ENCODE measurements around the gene PPFIA2. TPM values are rescaled to one million over a fixed set of nuclear protein-coding genes. Genes with fewer than 3 reads are reported as not detected.

PPFIA2 gene
- total RNA-seq, 4 donors from 2014 or later: 2.0 to 6.6 (median 3.2) TPM; not detected in 1

GRCh38 chr12:81727391-81727790 lies 31.8 kb downstream of the PPFIA2 start:
- Histone ChIP-seq H3K4me3 (no peak overlapping the region), H3K9me3 (no peaks in the 10 kb centered on the region), H3K36me3 (no peaks in the 10 kb centered on the region), H3K27me3 (no peaks in the 10 kb centered on the region), H3K4me1 (no peaks in the 10 kb centered on the region), H3K27ac (no peak overlapping the region)
- DNase-seq: no peak
- no peak for TF ChIP-seq POLR2A (IDR thresholded peaks at IDR 0.05)
- TF ChIP-seq, protein P1, sequence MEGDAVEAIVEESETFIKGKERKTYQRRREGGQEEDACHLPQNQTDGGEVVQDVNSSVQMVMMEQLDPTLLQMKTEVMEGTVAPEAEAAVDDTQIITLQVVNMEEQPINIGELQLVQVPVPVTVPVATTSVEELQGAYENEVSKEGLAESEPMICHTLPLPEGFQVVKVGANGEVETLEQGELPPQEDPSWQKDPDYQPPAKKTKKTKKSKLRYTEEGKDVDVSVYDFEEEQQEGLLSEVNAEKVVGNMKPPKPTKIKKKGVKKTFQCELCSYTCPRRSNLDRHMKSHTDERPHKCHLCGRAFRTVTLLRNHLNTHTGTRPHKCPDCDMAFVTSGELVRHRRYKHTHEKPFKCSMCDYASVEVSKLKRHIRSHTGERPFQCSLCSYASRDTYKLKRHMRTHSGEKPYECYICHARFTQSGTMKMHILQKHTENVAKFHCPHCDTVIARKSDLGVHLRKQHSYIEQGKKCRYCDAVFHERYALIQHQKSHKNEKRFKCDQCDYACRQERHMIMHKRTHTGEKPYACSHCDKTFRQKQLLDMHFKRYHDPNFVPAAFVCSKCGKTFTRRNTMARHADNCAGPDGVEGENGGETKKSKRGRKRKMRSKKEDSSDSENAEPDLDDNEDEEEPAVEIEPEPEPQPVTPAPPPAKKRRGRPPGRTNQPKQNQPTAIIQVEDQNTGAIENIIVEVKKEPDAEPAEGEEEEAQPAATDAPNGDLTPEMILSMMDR (IDR thresholded peaks at IDR 0.05): no peak

DNA sequence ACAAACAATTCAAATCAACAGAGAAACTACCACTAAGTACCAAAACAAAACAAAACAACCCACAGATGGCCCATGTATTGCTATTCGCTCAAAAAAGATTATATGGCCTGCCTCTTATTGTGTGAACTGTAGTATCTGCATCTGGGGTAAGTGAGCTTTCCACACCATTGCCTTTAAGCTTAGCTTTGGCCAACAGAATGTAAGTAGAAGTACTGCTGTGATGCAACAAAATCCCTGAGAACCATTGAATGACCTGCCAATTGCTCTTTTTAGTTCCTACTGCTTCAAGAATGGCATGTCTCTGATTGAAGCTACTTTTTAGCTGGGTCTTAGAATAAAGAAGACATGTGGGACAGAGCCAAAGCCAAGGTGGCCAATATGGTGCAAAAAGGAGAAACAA lies 32.5 kb downstream of the PPFIA2 start:
- no peaks in the 10 kb centered on the region for H3K4me1 ChIP-seq
- DNase-seq: no peak
- H3K36me3 ChIP-seq: no peaks in the 10 kb centered on the region
- H3K9me3 ChIP-seq: no peaks in the 10 kb centered on the region
- H3K27ac ChIP-seq: no peak overlapping the region
- H3K4me3 ChIP-seq: no peak overlapping the region
- H3K27me3 ChIP-seq: no peaks in the 10 kb centered on the region
- no peak for TF ChIP-seq POLR2A (IDR thresholded peaks at IDR 0.05)
- TF ChIP-seq, protein P1 (IDR thresholded peaks at IDR 0.05): no peak

DNA sequence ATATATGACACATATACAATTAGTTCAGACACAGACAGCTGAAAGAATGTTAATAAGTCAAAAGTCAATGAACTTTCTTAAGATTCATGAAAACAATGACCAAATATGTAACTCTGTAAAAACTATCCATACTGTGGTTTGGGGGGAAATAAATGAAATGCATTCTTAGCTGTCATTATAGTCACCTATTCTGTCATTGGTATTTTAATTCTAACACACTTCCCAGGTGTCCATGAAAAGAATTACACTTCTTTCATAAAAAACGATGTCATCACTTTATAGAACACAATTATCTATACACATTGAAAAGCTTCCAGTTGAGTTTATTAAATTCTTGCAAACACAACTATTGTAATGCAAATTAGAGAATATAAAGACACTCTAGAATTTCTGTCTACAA lies 35.8 kb downstream of the PPFIA2 start:
- H3K4me3 ChIP-seq: no peak overlapping the region
- no peak for DNase-seq
- H3K9me3 ChIP-seq: no peaks in the 10 kb centered on the region
- TF ChIP-seq POLR2A (IDR thresholded peaks at IDR 0.05): no peak
- TF ChIP-seq, protein P1 (IDR thresholded peaks at IDR 0.05): no peak
- H3K27ac ChIP-seq: no peak overlapping the region
- no peaks in the 10 kb centered on the region for H3K4me1 ChIP-seq
- no peaks in the 10 kb centered on the region for H3K36me3 ChIP-seq
- no peaks in the 10 kb centered on the region for H3K27me3 ChIP-seq

GRCh38 chr12:81722004-81722403 lies 37.1 kb downstream of the PPFIA2 start:
- no peak overlapping the region for H3K27ac ChIP-seq
- no peak for TF ChIP-seq POLR2A (IDR thresholded peaks at IDR 0.05)

DNA sequence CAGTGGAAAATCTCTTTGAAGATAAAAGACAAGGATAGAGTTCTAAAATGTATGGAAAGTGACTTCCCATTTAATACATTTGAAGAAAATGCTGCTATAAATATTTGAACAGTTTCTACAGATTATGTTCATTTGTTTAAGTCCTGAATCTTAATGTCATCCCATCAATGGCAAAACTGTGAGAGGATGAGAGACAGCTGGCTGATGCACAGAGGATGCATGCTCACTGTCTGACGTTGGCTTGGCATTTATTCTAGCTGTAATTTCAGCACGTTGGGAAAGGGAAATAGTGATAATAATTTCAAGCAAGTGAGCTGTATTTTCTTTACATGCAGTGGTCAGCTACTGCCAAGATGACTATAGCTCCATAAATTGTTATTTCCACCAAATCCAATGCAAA lies 40.5 kb downstream of the PPFIA2 start:
- no peaks in the 10 kb centered on the region for H3K36me3 ChIP-seq
- DNase-seq: no peak
- TF ChIP-seq, protein P1 (IDR thresholded peaks at IDR 0.05): no peak
- no peak for TF ChIP-seq POLR2A (IDR thresholded peaks at IDR 0.05)
- no peaks in the 10 kb centered on the region for H3K4me1 ChIP-seq
- no peaks in the 10 kb centered on the region for H3K9me3 ChIP-seq
- H3K27ac ChIP-seq: no peak overlapping the region
- no peak overlapping the region for H3K4me3 ChIP-seq
- no peaks in the 10 kb centered on the region for H3K27me3 ChIP-seq

More at GRCh38 chr12:81722004-81722403, 37.1 kb downstream of the PPFIA2 start:
- Histone ChIP-seq H3K36me3 (no peaks in the 10 kb centered on the region), H3K4me3 (no peak overlapping the region), H3K27me3 (no peaks in the 10 kb centered on the region), H3K4me1 (no peaks in the 10 kb centered on the region), H3K9me3 (no peaks in the 10 kb centered on the region)
- no peak for DNase-seq

DNA sequence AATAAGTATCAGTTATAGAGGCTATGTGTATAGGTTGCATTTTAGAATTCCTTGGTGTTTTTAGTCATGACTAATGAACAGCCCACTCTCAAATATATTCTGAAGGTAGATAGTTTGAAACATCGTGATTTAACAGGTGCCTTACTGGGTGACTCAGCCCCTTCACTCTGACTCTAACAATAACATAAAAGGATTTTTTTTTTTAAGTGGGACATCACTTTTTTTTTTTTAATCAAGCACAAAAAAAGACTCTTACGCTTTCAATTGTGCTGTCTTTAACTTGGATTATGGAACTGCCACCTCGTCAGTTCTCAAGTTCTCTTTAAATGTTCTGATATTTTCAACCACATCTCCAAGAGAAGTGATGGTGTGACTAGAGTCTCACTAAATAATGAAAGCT lies 46.6 kb downstream of the PPFIA2 start:
- H3K36me3 ChIP-seq: no peaks in the 10 kb centered on the region
- H3K4me3 ChIP-seq: no peak overlapping the region
- no peak for DNase-seq
- H3K27ac ChIP-seq: no peak overlapping the region
- H3K27me3 ChIP-seq: no peaks in the 10 kb centered on the region
- no peak for TF ChIP-seq POLR2A (IDR thresholded peaks at IDR 0.05)
- TF ChIP-seq, protein P1 (IDR thresholded peaks at IDR 0.05): no peak
- H3K4me1 ChIP-seq: no peaks in the 10 kb centered on the region
- H3K9me3 ChIP-seq: no peaks in the 10 kb centered on the region

Data from Peyer's patch (tissue), 4 donors.